KMS-11 (cell line): Measurements from ENCODE around the gene PRSS50.

Experiments used
- H2AFZ ChIP-seq: fragments of 200-600 bp; sonication (generic); 2 replicates; pipeline ENCODE4 v1.6.1; 2016; ENCODE audit warnings: antibody characterized with exemption, mixed run types, low read depth
- H3K27ac ChIP-seq: fragments of 200-600 bp; sonication (generic); 2 replicates; pipeline ENCODE4 v1.6.1; 2016; ENCODE audit warnings: mild to moderate bottlenecking, mixed run types
- H3K27me3 ChIP-seq: fragments of 200-600 bp; sonication (generic); 2 replicates; pipeline ENCODE4 v1.6.1; 2017; ENCODE audit warnings: mild to moderate bottlenecking, low read depth, mixed run types, moderate library complexity; ENCODE audit not compliant: insufficient read depth
- H3K36me3 ChIP-seq: fragments of 200-600 bp; sonication (generic); 2 replicates; pipeline ENCODE4 v1.6.1; 2017; ENCODE audit warnings: mild to moderate bottlenecking, mixed run types; ENCODE audit not compliant: insufficient read depth
- H3K4me1 ChIP-seq: fragments of 200-600 bp; sonication (generic); 2 replicates; pipeline ENCODE4 v1.6.1; 2016; ENCODE audit warnings: mild to moderate bottlenecking, low read depth, mixed run types; ENCODE audit not compliant: poor library complexity, severe bottlenecking
- H3K4me2 ChIP-seq: fragments of 200-600 bp; sonication (generic); 2 replicates; pipeline ENCODE4 v1.7.0; 2016; ENCODE audit warnings: mild to moderate bottlenecking, mixed run types
- H3K4me3 ChIP-seq: fragments of 200-600 bp; sonication (generic); IDR thresholded peaks from 2 replicates; pipeline ENCODE4 v1.6.1; 2017; ENCODE audit warnings: low read depth, low read length, mixed read lengths; ENCODE audit not compliant: insufficient read depth
- H3K79me2 ChIP-seq: fragments of 200-600 bp; sonication (generic); 2 replicates; pipeline ENCODE4 v1.6.1; 2016; ENCODE audit warnings: low read depth, mixed run types; ENCODE audit not compliant: insufficient read depth
- H3K9ac ChIP-seq: fragments of 200-600 bp; sonication (generic); 2 replicates; pipeline ENCODE4 v1.6.1; 2016; ENCODE audit warnings: mild to moderate bottlenecking, mixed run types
- H4K20me1 ChIP-seq: fragments of 200-600 bp; sonication (generic); 2 replicates; pipeline ENCODE4 v1.6.1; 2016; ENCODE audit warnings: mild to moderate bottlenecking, mixed run types; ENCODE audit not compliant: insufficient read depth
- TF ChIP-seq, protein P1 (sequence below): fragments of 200-600 bp; sonication (generic); conservative IDR thresholded peaks from 2 replicates; pipeline ENCODE4 v1.6.1; 2017; ENCODE audit warnings: low read depth, mild to moderate bottlenecking, antibody characterized with exemption, low read length, moderate library complexity, mixed read lengths

The PRSS50 gene

GRCh38 chr3:46717447-46718231 lies at the start of gene PRSS50:
Gene PRSS50 (minus strand): TSS chr3:46717869. CDS start chr3:46717824, 45 bp downstream.
- H3K4me1 ChIP-seq: no peaks in the 10 kb centered on the region

DNA sequence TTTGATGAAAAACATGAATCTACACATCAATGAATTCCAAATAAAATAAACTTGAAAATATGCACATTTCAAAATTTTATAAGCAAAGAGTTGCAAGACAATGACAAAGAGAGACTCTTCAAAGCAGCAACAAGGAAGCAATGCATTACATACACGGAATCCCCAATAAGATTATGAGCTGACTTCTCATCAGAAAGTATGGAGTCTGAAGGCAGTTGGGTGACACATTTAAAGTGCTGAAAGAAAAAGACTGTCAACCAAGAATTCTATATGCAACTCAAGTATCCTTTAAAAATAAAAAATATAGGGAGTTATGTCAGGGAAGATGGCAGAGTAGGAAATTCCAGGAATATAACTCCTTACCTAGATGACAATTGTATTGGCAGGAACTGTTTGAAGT lies 46.5 kb upstream of the PRSS50 start:
- no peak overlapping the region for H3K4me2 ChIP-seq
- no peaks in the 10 kb centered on the region for H3K27me3 ChIP-seq
- no peak overlapping the region for H2AFZ ChIP-seq
- H3K4me3 ChIP-seq: no peak overlapping the region
- no peaks in the 10 kb centered on the region for H3K4me1 ChIP-seq
- no peaks in the 10 kb centered on the region for H3K36me3 ChIP-seq
- TF ChIP-seq, protein P1, sequence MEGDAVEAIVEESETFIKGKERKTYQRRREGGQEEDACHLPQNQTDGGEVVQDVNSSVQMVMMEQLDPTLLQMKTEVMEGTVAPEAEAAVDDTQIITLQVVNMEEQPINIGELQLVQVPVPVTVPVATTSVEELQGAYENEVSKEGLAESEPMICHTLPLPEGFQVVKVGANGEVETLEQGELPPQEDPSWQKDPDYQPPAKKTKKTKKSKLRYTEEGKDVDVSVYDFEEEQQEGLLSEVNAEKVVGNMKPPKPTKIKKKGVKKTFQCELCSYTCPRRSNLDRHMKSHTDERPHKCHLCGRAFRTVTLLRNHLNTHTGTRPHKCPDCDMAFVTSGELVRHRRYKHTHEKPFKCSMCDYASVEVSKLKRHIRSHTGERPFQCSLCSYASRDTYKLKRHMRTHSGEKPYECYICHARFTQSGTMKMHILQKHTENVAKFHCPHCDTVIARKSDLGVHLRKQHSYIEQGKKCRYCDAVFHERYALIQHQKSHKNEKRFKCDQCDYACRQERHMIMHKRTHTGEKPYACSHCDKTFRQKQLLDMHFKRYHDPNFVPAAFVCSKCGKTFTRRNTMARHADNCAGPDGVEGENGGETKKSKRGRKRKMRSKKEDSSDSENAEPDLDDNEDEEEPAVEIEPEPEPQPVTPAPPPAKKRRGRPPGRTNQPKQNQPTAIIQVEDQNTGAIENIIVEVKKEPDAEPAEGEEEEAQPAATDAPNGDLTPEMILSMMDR: no peak
- H3K27ac ChIP-seq: no peak overlapping the region
- no peaks in the 10 kb centered on the region for H3K79me2 ChIP-seq
- H4K20me1 ChIP-seq: no peaks in the 10 kb centered on the region
- H3K9ac ChIP-seq: no peak overlapping the region

More at GRCh38 chr3:46717447-46718231, at the start of gene PRSS50:
- H3K4me3 ChIP-seq: no peak within 1 kb of the TSS
- no peak within 1 kb of the TSS for H3K9ac ChIP-seq
- H3K27ac ChIP-seq: no peak within 1 kb of the TSS
- no peaks in the 10 kb centered on the region for H3K36me3 ChIP-seq
- no peak within 1 kb of the TSS for H2AFZ ChIP-seq
- no peak within 1 kb of the TSS for H3K4me2 ChIP-seq
- H3K79me2 ChIP-seq: no peaks in the 10 kb centered on the region
- H4K20me1 ChIP-seq: no peaks in the 10 kb centered on the region
- TF ChIP-seq, protein P1: no peak; the same call in 1 of the 2 replicates
- H3K27me3 ChIP-seq: no peaks in the 10 kb centered on the region

GRCh38 chr3:46763178-46763577 lies 45.5 kb upstream of the PRSS50 start:
- Histone ChIP-seq H3K36me3 (no peaks in the 10 kb centered on the region), H3K79me2 (no peaks in the 10 kb centered on the region), H3K9ac (no peak overlapping the region), H3K27me3 (no peaks in the 10 kb centered on the region), H3K4me1 (no peaks in the 10 kb centered on the region), H3K4me2 (no peak overlapping the region), H4K20me1 (no peaks in the 10 kb centered on the region), H2AFZ (no peak overlapping the region), H3K4me3 (no peak overlapping the region), H3K27ac (no peak overlapping the region)
- TF ChIP-seq, protein P1: no peak

- Histone ChIP-seq H2AFZ (no peak overlapping the region), H3K27ac (no peak overlapping the region), H3K4me2 (no peak overlapping the region)
Measured at GRCh38 chr3:46759239-46760167, 41.8 kb upstream of the PRSS50 start.

More at GRCh38 chr3:46759239-46760167, 41.8 kb upstream of the PRSS50 start:
- H3K9ac ChIP-seq: no peak overlapping the region
- no peaks in the 10 kb centered on the region for H3K79me2 ChIP-seq
- no peaks in the 10 kb centered on the region for H3K4me1 ChIP-seq
- no peaks in the 10 kb centered on the region for H4K20me1 ChIP-seq
- H3K4me3 ChIP-seq: no peak overlapping the region
- H3K36me3 ChIP-seq: no peaks in the 10 kb centered on the region
- no peaks in the 10 kb centered on the region for H3K27me3 ChIP-seq
- TF ChIP-seq, protein P1: no peak
